Measurements from ENCODE around the gene CHID1.

CHID1 gene

GRCh38 chr11:831961-832528 is 78.6 kb downstream of the CHID1 start:
- FAIRE-seq = no peak

- no peak for FAIRE-seq
Measured at GRCh38 chr11:831118-831864, 79.3 kb downstream of the CHID1 start.

GRCh38 chr11:830295-831117 is 80.1 kb downstream of the CHID1 start:
- no peak for FAIRE-seq

DNA sequence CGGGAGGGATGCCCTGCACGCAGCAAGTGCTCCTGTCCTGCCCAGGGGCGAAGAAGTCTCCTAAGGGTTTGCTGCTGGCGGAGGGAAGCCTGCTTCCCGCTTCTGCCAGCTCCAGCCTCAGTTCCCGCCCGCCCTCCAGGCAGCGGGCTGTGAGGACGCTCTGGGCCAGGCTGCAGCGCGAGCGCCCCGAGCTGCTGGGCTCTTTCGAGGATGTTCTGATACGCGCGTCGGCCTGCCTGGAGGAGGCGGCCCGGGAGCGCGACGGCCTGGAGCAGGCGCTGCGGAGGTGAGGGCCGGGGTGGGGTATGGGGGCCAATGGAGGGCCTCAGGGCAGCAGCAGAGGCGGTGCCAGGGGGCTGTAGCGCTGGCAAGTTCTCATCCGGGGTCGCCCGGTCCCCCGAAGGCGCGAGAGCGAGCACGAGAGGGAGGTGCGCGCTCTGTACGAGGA is 80.7 kb downstream of the CHID1 start:
- FAIRE-seq = no peak

DNA sequence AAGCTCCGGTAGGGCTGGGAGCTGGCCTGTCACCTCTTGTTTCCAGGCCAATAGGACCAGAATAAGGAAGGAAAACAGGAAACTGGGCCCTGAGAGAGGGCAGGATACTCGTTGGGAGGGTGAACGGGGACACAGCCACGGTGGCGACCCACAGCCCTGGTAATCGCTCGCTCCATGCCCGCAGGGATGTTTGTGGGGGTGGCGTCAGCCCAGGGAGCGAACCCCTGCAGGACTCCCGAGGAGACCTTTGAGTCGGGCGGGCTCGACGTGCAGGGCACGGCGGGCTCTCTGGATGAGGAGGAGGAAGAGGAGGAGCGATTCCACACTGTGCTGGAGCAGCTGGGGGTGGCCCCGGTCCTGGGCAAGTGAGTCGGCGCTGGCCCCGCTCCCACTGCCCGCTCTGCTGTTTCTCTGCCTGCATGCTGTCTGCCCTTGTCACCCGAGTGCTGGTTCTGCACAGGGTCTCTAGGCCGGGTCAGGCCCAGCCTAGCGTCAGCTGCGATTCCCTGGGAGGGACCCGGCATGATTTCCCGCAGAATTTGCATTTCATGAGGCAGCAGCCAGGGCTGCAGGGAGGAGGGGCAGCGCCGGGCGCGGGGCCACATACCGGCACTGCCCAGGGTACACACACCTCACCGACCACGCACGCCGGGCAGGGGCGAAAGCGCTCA is 81.3 kb downstream of the CHID1 start:
- FAIRE-seq = no peak

GRCh38 chr11:828506-829175 is 82.0 kb downstream of the CHID1 start:
- no peak for FAIRE-seq

DNA sequence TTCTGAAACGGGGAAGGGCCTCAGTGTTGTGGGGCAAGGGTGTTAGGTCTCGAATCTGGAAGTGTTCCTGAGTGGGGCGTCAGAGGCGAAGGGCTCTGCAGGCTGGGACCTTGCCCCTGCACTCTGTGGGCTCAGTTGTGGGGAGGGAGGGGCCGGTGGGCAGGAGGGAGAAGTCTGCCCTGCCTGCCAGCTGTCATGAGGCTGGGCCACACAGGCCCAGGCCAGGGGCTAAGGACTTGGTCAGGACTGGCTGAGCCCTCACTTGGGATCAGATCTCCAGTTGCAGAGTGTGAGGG is 82.8 kb downstream of the CHID1 start, which contains the start of gene CRACR2B:
Gene CRACR2B, plus strand, starts transcription at position 23 of the 296 bp plus-strand sequence. CDS start 689 bp downstream, outside the sequence.
- FAIRE-seq = no peak

DNA sequence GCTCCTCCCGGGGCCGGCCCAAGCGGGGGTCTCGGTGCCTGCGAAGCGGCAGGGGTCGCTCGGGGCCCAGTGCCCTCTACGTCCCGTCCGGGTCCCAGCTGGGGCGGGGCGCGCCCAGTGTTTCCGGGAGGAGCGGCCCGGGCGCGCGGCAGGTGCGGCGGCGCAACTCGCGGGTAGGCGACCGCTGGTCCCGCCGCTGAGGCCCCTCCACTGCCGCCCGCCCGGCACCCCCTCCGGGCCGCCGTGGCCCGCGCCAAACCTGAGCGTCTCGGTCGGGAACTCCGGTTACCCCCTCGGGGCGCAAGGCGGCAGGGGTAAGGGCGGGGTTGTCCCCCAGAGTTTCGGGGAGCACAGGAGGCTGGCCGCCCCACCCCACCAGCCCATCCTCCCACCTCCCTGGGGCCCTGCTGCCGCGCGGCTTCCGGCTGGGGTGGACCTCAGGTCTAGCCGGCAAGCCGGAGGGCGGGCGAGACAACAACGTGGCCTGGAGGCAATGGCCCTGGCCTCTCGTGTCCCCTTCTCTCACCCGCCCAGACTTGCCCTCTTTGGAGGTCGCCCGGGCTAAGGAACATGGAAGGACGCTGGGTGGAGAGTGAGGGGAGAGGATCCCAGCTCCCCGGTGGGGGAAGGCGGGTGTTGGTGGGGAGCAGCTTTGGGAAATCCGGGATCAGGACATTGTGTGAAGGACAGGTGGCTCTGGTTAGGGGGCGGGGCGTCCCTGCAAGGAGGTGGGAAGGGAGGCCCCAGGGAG is 83.3 kb downstream of the CHID1 start:
- FAIRE-seq = no peak

GRCh38 chr11:826836-827145 is 83.8 kb downstream of the CHID1 start:
- FAIRE-seq = no peak

- FAIRE-seq = no peak
Measured at GRCh38 chr11:826227-826621, 84.4 kb downstream of the CHID1 start.

DNA sequence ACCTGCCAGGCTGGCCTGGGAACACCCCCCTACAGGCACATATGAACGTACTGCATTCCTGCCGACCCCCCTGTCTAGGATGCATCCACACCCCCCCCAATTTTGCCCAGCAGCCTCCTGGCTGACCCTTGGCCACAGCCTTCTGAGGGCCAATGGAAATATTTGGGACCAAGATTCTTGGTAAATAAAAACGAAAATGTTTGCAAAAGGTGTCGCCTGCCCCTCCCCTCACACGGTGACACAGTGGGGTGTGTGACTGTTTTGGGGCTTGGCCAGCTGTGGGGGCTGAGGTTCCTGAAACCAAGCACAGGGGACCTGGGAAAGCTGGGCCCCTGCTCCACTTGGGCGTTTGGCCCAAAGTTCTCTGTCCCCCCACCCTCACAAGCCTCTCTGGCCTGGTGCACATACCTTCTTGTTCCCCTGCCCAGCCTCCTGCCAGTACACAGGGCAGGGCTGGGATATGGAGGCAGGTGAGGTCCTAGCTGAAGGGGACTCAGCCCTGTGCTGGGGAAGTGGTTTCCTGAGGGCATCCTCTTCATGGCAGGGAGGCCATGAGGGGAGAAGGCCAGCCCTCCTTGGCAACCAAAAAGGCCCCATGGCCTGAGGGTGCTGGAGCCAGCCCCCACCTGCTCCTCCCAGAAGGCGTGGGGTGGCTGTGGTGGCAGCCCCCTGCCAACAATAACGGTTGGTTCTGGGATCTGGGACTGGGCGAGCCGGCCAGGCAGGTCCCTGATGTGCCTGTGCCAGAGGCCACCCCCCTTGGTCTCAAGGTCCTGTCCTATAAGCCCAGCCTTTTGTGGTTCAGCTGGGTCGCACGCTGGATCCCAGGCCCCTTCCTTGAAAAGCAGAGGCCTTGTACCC is 85.0 kb downstream of the CHID1 start:
- no peak for FAIRE-seq

GRCh38 chr11:824942-825341 is 85.7 kb downstream of the CHID1 start:
- no peak for FAIRE-seq

DNA sequence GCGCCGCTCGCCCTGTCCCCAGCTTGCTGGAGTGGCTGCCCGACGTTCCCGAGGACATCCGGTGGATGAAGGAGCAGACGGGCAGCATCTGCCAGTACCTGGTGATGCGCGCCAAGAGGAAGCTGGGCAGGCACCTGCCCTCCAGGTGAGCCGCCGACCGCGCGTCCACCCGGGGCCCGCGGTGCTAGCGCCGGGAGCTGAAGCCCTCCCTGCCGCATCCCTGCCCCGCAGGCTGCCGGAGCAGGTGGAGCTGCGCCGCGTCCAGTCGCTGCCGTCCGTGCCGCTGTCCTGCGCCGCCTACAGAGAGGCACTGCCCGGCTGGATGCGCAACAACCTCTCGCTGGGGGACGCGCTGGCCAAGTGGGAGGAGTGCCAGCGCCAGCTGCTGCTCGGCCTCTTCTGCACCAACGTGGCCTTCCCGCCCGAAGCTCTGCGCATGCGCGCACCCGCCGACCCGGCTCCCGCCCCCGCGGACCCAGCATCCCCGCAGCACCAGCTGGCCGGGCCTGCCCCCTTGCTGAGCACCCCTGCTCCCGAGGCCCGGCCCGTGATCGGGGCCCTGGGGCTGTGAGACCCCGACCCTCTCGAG is 86.2 kb downstream of the CHID1 start:
- FAIRE-seq = no peak

- FAIRE-seq = no peak
Measured at GRCh38 chr11:823441-824291, 86.9 kb downstream of the CHID1 start.

GRCh38 chr11:821512-822371 is 88.9 kb downstream of the CHID1 start:
- FAIRE-seq = no peak

DNA sequence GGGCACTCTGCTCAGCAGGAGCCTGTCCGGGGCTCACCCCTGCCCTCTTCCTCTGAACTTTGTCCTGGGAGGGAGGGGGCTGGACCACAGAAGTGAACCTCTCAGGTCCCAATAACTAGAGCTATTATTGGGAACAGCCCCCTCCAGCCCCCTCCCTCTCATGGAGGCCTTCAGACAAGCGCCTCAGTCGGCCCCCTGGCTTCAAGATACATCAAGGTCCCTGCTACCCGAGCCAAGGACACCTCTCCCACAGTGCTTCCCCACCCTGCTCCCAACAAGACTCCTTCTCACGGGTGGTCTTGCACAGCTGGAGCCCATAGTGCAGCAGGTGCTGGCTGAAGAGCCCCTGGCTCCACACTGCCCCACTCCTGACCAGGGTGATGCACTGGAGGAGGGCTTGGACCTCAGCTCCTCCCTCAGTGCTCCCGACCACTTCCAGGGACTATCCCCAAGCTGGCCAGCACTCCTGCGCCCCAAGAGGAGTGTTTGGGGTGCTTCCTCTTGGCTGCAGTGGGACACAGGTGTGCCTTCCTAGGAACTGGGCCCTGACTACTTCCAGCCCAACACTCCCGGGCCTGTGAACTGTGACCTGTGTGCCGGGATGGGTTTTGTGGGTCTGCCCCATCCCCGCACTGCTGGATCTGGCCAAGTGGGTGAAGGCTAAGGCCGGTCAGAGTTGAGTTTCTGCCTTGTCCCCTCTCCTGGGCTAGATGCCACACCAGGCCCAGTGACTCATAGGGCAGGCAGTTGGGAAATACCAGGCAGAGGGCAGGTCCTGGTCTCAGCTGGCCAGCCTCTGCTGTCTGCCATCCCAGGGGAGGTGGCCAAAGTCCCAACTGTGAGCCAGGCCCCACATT is 89.7 kb downstream of the CHID1 start:
- no peak for FAIRE-seq

DNA sequence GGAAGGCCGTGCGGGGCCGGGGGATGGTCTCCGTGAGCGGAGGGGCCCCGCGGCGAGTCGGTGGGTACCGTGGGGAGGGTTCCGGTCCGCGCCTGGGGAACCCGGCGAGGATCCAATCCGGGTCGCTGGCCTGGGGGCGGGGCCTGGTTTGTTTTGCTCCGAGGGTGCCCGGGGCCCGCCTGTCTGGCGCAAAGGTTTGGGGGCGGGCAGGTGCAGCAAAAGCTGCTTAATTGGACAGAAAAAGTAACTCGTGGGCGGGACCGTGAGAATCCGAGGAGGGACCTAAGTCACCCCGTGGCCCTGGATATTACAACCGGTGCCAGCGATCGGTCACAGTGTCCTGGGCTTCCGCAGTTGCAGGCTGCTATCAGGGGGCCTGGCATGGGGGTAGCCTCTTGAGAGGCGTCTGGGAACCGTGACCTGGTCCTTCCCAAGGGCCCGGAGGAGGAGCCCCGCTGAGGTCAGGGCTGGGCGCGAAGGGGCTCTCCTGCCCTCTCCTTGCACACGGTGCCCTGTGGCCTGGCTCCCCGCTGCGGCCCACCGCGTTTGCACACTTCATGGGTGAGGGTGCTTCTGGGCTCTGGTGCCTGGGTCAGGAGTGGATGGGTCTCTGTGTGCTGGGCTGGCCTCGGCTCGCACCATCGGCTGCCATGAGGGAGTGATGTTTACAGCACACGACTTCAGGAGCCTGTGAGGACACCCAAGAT is 90.5 kb downstream of the CHID1 start:
- FAIRE-seq = no peak
